Measurements from ENCODE around the gene CERS3.

Gene CERS3

DNA sequence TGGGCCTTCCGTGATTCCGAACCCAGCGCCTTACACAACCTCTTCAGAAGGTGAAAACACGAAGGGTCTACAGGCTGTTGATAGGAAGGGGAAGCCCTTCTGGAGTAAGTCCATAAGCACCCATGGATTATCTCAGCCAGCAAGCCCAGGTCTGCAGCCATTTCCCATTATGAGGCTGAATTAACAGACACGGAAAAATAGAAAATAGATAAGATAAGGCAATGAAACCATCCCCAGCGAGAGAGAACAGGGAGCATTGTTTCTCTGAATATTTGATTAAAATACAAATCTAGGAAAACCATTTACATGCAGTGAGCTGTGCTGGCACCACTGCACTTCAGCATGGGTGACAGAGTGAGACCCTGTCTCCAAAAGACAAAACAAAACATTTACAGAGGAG lies 16.2 kb upstream of the CERS3 start:
- no peak for DNase-seq
- no peak for TF ChIP-seq GATA1 (IDR thresholded peaks at IDR 0.05; ENCODE audit: low read depth, low read length)
- TF ChIP-seq POLR2A (IDR thresholded peaks at IDR 0.05; ENCODE audit: low read length), result no peak

DNA sequence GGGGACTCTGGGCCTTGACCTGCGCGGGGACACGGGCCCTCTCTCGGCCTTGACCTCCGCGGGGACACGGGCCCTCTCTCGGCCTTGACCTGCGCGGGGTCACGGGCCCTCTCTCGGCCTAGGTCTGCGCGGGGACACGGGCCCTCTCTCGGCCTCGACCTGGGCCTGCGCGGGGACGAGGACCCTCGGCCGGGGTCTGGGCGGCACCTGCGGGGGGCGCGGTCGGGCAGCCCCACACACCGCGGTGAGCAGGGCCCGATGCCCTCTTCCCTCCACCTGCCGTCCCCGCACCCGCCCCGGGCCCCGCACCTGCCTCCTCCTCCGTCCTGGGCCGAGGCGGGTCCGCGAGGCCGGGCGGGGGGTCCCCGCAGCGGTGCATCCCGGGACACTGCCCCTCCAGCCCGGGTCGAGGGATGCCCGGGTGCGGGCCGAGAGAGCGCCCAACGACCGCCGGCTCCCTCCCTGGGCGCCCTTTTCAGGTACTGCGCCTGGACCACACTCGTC lies 15.6 kb upstream of the CERS3 start:
- no peak for TF ChIP-seq POLR2A (IDR thresholded peaks at IDR 0.05; ENCODE audit: low read length)
- TF ChIP-seq GATA1 (IDR thresholded peaks at IDR 0.05; ENCODE audit: low read depth, low read length), result no peak
- no peak for DNase-seq

DNA sequence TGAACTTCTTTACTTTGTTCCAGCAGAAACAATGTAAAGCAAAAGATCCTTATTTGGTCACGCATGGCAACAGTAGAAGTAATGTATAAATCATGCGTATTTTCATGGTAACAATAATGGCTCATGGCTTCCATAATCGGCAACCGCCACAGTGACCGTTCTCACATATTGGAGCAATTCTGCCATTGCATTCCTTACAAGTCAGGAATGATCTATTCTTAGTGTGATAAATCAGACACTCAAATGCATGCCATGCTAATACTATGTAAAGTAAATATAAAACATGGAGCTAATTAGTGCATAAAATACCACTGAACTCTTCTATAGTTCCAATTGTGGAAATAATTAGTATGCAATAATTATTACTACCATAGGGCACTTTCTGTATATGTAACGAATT lies 13.5 kb upstream of the CERS3 start:
- TF ChIP-seq GATA1 (IDR thresholded peaks at IDR 0.05; ENCODE audit: low read depth, low read length) (no peak), POLR2A (IDR thresholded peaks at IDR 0.05; ENCODE audit: low read length) (no peak)
- no peak for DNase-seq

DNA sequence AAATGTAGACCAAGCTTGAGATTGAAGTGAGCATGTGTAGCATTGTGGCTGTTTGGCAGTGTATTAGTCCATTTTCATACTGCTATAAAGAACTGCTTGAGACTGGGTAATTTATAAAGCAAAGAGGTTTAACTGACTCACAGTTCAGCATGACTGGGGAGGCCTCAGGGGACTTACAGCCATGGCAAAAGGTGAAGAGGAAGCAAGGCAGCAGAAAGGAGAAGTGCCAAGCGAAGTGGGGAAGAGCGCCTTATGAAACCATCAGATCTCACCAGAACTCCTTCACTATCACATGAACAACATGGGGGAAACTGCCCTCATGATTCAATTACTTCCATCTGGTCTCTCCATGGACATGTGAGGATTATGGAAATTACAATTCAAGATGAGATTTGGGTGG lies 8.6 kb upstream of the CERS3 start:
- TF ChIP-seq POLR2A (IDR thresholded peaks at IDR 0.05; ENCODE audit: low read length), result no peak
- no peak for DNase-seq

DNA sequence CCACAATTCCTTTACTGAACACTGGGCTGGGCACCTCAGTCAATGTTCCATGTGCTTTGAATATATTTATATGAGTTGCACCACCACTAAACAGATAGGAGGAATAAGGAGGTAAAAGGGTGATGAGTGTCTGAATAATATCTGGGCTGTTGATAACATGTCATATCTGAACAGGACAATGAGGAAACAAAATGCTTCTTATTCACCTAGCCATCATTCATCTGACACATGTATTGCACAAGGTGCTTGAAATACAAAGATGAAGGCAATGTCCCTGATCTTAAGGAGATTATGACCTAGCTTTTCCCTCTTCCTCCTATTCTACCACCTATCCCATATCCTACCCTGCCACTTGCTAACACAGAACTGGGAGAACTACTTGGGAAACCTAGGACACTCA lies 8.0 kb upstream of the CERS3 start:
- no peak for DNase-seq
- TF ChIP-seq POLR2A (IDR thresholded peaks at IDR 0.05; ENCODE audit: low read length), result no peak
- TF ChIP-seq GATA1 (IDR thresholded peaks at IDR 0.05; ENCODE audit: low read depth, low read length), result no peak

DNA sequence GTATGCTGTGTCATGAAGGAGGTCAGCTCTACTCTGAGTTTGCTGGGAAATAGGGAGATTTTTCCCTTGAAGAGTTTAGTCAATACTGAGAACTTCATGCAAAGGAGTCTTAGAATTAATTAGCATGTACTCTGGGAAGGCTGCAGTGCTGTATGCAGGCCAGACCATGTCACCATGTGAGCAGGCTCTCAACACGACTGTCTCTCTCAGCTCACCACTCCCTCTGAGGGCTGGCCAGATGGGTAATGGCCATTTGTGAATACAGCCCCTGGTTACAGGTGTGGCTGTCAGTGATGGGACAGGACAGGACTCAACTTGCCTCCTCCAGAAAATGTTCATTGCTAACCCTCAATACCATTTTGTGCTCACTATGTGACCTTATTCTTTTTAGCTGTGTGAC lies 5.1 kb upstream of the CERS3 start:
- TF ChIP-seq GATA1 (IDR thresholded peaks at IDR 0.05; ENCODE audit: low read depth, low read length) (no peak), POLR2A (IDR thresholded peaks at IDR 0.05; ENCODE audit: low read length) (no peak)
- DNase-seq, result no peak

DNA sequence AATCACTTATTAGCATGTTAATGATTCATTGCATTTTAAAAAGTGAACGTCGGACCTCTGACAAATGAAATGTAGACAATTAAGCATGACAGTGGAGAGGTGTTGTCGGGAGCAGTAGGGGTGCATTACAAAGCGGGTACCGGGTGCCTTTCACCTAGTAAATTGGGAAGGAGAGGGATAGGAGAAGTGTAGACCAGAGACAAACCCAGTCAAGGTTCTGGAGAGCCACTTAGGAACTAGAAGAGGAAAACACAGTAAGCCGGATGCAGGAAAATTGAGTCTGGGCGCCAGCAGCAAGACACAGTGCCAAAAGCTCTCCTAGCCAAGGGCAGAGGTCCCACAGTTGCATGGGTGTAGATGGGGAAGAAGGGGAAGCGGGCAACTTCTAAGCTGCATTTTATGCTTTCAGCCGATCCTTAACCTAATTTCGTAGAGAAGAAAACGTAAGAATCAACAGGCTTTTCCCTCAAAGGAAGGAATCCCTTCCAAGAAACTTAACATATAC lies 3.1 kb upstream of the CERS3 start:
- no peak for TF ChIP-seq GATA1 (IDR thresholded peaks at IDR 0.05; ENCODE audit: low read depth, low read length)
- TF ChIP-seq POLR2A (IDR thresholded peaks at IDR 0.05; ENCODE audit: low read length), result no peak
- DNase-seq, result no peak

DNA sequence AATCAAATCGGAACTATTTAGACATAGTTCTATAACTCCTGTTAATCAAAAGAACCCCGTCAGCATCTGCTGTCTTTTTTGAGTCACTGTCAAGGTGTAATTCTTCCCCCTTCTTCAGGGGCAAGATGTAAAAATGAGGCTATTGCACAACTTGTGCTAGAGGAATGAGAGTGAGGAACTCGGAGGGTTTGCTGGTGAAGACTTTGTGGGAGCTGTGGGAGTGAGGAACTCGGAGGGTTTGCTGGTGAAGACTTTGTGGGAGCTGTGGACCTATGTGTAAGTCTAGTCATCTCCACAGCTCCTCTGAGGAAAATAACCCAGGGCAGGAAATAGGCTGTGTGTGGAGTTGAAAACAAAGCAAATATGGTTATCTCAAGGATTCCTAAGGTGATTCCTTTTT lies 2.5 kb upstream of the CERS3 start:
- TF ChIP-seq GATA1 (IDR thresholded peaks at IDR 0.05; ENCODE audit: low read depth, low read length) (no peak), POLR2A (IDR thresholded peaks at IDR 0.05; ENCODE audit: low read length) (no peak)
- DNase-seq, result no peak

DNA sequence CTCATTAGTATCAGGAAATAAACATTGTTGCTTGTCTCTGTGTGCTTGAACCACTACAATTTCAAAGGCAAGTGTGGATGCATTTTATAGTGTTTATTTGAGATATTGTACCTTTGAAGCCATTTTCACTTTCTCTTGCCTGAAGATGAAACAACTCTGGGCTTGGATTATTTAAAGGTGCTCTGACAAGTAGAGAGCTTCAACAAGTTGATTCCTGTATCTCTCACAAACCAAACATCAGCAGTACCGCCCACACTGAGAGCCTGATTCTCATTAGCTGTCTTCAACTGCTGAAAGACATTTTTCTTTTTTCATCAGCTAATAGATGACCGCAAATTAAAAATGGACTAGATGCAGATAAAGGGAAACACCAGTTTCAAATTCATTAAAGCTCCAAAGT lies 806 bp upstream of the CERS3 start:
- no peak for DNase-seq
- no peak for TF ChIP-seq GATA1 (IDR thresholded peaks at IDR 0.05; ENCODE audit: low read depth, low read length)
- no peak for TF ChIP-seq POLR2A (IDR thresholded peaks at IDR 0.05; ENCODE audit: low read length)

DNA sequence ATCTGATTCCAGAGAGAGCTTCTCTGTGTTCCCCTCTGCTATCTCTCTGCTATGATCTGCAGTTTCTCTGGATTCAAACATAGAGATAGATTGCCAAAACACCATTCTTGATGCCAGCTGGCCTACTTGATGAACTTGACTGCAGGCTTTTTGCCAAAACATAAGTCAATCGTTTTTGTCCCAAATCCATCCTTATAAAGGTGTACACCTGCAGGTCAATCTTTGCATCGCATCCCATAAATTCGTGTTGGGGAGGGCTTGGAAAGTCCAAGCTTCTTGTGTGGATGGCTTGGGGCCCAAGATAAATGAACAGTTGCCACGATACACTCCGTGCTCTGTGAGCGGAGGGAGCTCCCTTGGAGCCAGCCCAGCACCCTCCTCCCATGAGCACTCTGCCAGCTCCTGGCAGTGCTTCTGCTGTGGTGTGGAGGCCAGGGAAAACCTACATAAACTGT lies 2.7 kb downstream of the CERS3 start:
- no peak for TF ChIP-seq POLR2A (IDR thresholded peaks at IDR 0.05; ENCODE audit: low read length)
- TF ChIP-seq GATA1 (IDR thresholded peaks at IDR 0.05; ENCODE audit: low read depth, low read length), result no peak
- DNase-seq, result no peak

DNA sequence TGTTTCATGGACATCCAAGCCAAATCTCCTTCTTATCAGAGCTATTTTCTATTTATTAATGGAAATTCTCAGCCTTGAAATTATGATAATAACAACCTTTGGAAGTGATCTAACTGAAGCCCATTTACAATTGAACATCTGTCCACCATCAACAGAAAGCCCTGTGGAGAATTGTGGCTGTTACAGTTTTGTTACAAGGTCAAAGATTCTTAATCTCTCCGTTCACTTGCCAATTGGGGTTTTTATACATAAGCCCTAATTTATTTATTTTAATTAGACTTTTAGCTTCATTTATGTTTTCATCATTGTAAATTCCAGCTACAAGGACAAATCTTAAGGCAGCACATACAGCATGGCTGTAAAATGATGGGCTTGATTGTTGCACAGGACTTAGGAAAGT lies 3.3 kb downstream of the CERS3 start:
- TF ChIP-seq GATA1 (IDR thresholded peaks at IDR 0.05; ENCODE audit: low read depth, low read length) (no peak), POLR2A (IDR thresholded peaks at IDR 0.05; ENCODE audit: low read length) (no peak)

DNA sequence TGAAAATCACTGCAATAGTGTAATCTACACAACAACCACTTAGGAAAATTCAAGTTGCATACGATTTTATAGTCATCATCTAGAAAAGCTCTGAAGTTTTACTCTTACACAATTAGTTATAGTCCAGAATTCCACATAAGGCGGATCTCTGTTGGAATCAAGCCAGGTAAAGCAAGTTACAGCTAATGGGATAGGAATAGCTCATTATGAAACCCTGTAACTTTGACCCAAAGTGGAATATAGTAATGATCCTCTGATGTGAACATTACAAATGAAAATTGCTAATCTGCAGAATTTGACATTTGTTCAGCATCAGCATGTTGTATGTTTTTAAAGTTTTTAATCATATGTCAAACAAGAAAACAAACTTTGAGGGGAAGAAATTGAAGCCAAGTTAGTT lies 4.4 kb downstream of the CERS3 start:
- DNase-seq, result no peak
- TF ChIP-seq GATA1 (IDR thresholded peaks at IDR 0.05; ENCODE audit: low read depth, low read length), result no peak
- no peak for TF ChIP-seq POLR2A (IDR thresholded peaks at IDR 0.05; ENCODE audit: low read length)

More for the DNA sequence above, 3.3 kb downstream of the CERS3 start:
- DNase-seq, result no peak

DNA sequence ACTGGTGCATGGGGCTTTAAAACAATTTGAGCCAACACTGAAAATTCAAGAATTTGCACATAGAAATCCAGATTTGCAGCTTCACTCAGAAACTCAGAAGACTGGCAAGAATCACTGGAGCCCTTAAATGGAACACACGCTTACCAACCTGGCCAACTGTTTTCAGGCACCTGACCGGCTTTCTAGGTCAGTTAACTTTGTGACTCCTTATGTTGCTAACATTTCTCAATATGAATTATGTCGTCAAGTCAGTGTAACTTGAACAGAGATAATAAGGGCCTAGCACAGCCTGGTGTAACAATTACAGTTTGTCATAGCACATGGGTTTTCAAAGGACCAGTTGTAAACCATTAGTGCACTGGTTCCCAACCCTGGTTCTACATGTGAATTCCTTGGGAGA lies 6.8 kb downstream of the CERS3 start:
- no peak for DNase-seq
- TF ChIP-seq GATA1 (IDR thresholded peaks at IDR 0.05; ENCODE audit: low read depth, low read length), result no peak
- no peak for TF ChIP-seq POLR2A (IDR thresholded peaks at IDR 0.05; ENCODE audit: low read length)

DNA sequence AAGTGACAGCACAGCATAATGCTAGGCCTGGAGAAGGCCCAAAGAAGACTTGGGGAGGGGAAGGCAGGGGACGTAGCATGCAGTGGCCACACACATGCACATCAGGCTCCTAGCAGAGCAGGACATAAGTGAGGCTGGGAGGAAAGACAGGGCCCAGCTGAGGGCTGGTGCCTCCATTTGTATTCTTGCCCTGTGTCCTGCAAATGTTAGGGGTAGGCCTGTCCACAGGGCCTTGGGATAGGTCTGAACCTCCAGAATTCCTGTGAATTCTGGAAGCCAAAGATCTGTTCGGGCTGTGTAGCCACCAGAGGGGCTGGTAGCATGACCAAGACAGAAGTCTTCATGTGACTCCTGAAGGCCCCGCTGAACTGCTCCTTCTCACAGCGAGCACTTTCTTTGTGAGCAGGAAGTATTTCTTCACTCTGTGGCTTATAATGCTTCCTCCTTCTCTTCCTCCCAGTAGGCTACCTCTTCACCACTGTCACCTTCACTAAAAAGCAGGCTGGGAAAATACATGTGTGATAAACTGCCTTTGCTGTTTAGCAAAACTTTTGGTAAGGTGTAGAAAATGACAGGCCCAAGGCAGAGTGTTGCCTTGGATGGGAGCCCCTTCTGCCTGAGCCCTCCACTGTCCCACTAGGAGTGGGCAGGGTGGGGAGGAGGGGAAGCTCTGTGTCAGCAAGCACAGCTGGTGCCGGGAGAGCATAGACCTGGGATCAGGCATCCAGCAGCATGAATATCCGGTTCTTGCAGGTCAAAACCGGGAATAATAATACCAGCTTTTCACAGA lies 8.4 kb downstream of the CERS3 start:
- no peak for DNase-seq
- TF ChIP-seq GATA1 (IDR thresholded peaks at IDR 0.05; ENCODE audit: low read depth, low read length), result no peak
- TF ChIP-seq POLR2A (IDR thresholded peaks at IDR 0.05; ENCODE audit: low read length), result no peak

DNA sequence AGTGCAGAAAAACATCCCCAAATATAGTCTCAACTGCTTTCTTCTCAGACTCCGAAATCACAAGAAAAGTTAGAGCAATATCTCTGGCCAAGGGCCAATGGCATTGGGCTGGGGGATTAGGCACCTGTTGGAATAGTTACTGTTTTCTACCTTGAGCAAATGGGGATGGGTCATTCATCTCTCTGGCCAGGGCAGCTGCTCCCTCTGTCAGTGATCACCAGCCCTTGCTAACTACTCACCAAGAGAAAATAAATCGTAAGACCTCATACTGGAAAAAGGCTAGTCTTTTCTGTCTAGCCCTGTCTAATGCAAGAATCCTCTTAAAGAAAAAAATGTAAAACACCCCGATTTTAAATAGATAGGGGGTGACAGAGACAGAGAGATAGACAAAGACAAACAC lies 10.9 kb downstream of the CERS3 start:
- no peak for DNase-seq
- no peak for TF ChIP-seq POLR2A (IDR thresholded peaks at IDR 0.05; ENCODE audit: low read length)
- no peak for TF ChIP-seq GATA1 (IDR thresholded peaks at IDR 0.05; ENCODE audit: low read depth, low read length)
